HepG2 (cell line): Measurements from ENCODE around the gene ST7L. TPM values are rescaled to one million over a fixed set of nuclear protein-coding genes. Genes with fewer than 3 reads are reported as not detected.

ENCODE experiments used
- FOXP1 ChIP-seq, 2 experiments: fragments of 450-650 bp in 1 of 2; IDR thresholded peaks; 2 replicates each; pipeline ENCODE4 v1.6.1; 2017 to 2018; ENCODE audit warnings: antibody characterized with exemption in 1 of 2
- HMG20A ChIP-seq: IDR thresholded peaks from 2 replicates; pipeline ENCODE4 v1.6.1; 2016; ENCODE audit warnings: borderline replicate concordance
- HNRNPL ChIP-seq: fragments of 200-400 bp; formaldehyde crosslinking; IDR thresholded peaks from 2 replicates; pipeline ENCODE4 v1.6.1; 2017; ENCODE audit warnings: mild to moderate bottlenecking, low read depth, low read length
- POGK ChIP-seq: sonication (generic); formaldehyde crosslinking; conservative IDR thresholded peaks from 2 replicates; pipeline ENCODE4 v1.8.0; 2022; ENCODE audit warnings: mild to moderate bottlenecking, moderate library complexity, missing genetic modification reagents
- SOX13 ChIP-seq, 3 experiments: fragments of 450-650 bp in 1 of 3; sonication (generic) in 1 of 3; formaldehyde crosslinking in 1 of 3; IDR thresholded peaks in 2 of 3; conservative IDR thresholded peaks in 1 of 3; 2 replicates each; pipeline versions ENCODE4 v1.5.0 to v1.6.1; 2016 to 2020; ENCODE audit warnings: antibody characterized with exemption in 1 of 3, mild to moderate bottlenecking in 1 of 3, missing compliant biosample characterization in 1 of 3, missing genetic modification reagents in 1 of 3, moderate library complexity in 1 of 3
- SYNCRIP ChIP-seq: fragments of 200-400 bp; formaldehyde crosslinking; IDR thresholded peaks from 2 replicates; pipeline ENCODE4 v1.6.1; 2018; ENCODE audit warnings: mild to moderate bottlenecking, low read depth, low read length; ENCODE audit not compliant: insufficient read depth
- YEATS4 ChIP-seq: sonication (generic); formaldehyde crosslinking; IDR thresholded peaks from 2 replicates; pipeline ENCODE4 v1.4.0; 2020; ENCODE audit warnings: missing genetic modification reagents, borderline replicate concordance
- ZFP90 ChIP-seq: sonication (generic); formaldehyde crosslinking; IDR thresholded peaks from 2 replicates; pipeline ENCODE4 v1.8.0; 2022; ENCODE audit warnings: missing genetic modification reagents, mild to moderate bottlenecking, inconsistent platforms, borderline replicate concordance
- ZNF143 ChIP-seq: sonication (generic); formaldehyde crosslinking; IDR thresholded peaks from 2 replicates; pipeline ENCODE4 v1.4.0; 2020; ENCODE audit warnings: missing genetic modification reagents
- ZNF879 ChIP-seq: sonication (generic); formaldehyde crosslinking; IDR thresholded peaks from 2 replicates; pipeline ENCODE4 v1.8.1; 2023; ENCODE audit warnings: missing genetic modification reagents
- ZSCAN5A ChIP-seq: sonication (generic); formaldehyde crosslinking; IDR thresholded peaks from 2 replicates; pipeline ENCODE4 v1.8.0; 2022; ENCODE audit warnings: mild to moderate bottlenecking, missing genetic modification reagents, borderline replicate concordance
- polyA plus RNA-seq, 8 experiments: library from polyadenylated mRNA; depleted of rRNA in 3 of 8; stranded (reverse) in 7 of 8; unstranded in 1 of 8; fragments of >200 nt; fragmentation: Illumina TruSeq in 4 of 8; extraction: Trizol in 4 of 8; gene quantifications; 2 replicates each; pipeline versions ENCODE4 v1.2.1 to v1.2.3, GENCODE V29; 2011 to 2016; ENCODE audit warnings: low read depth in 4 of 8, missing spikeins in 1 of 8, mixed read lengths in 1 of 8; ENCODE audit not compliant: insufficient read depth in 1 of 8
- total RNA-seq, 5 experiments: library from RNA; depleted of rRNA; stranded (reverse); fragments of >200 nt; fragmentation: Illumina TruSeq; extraction: Trizol; gene quantifications; 2 replicates each; pipeline ENCODE4 v1.2.3, GENCODE V29; 2016; ENCODE audit warnings: low read depth in 1 of 5

Gene ST7L
- total and polyA plus RNA-seq, 2 of the 13 experiments (the other 11 are each of a cell fraction or from before 2014, with no cell fraction given), result 8.6 to 19.9 TPM

GRCh38 chr1:112637254-112638109 is 18.5 kb upstream of the ST7L start (continued):
- no peak for TF ChIP-seq SOX13 (IDR thresholded peaks at IDR 0.05)
- TF ChIP-seq SOX13 (CRISPR knock-in tag; conservative IDR thresholded peaks at IDR 0.05 in 1 of 2, IDR thresholded peaks at IDR 0.05 in 1 of 2), result peak in 1 of 2 experiments; percentile 81; a peak in 2 of 4 replicates
- TF ChIP-seq ZSCAN5A, result 0 out of 2 replicates have a peak, but pooled peaks have one; percentile 29
- TF ChIP-seq YEATS4 (CRISPR knock-in tag), result no peak
- no peak for TF ChIP-seq SYNCRIP
- peak; percentile 94 for TF ChIP-seq ZFP90 (CRISPR knock-in tag)
- no peak for TF ChIP-seq POGK
- TF ChIP-seq HNRNPL, result no peak
- TF ChIP-seq FOXP1 (IDR thresholded peaks at IDR 0.05), result peak; percentile 76
- peak; percentile 71 for TF ChIP-seq FOXP1 (CRISPR knock-in tag; IDR thresholded peaks at IDR 0.05)
- no peak for TF ChIP-seq ZNF143 (CRISPR knock-in tag)
- no peak for TF ChIP-seq HMG20A (CRISPR knock-in tag)
- TF ChIP-seq ZNF879 (CRISPR knock-in tag), result no peak
